ENCODE measurements around the gene AUTS2.

The AUTS2 gene

GRCh38 chr7:70492625-70493024, 894.4 kb downstream of the AUTS2 start:
- H3K4me3 ChIP-seq (ENCODE audit: low read depth, low read length): no peak overlapping the region
- TF ChIP-seq CTCF (IDR thresholded peaks at IDR 0.05; ENCODE audit: borderline replicate concordance, insufficient read depth, low read depth, low read length): no peak

- no peak overlapping the region for H3K4me3 ChIP-seq (ENCODE audit: low read depth, low read length)
- TF ChIP-seq CTCF (IDR thresholded peaks at IDR 0.05; ENCODE audit: borderline replicate concordance, insufficient read depth, low read depth, low read length): no peak
Observed at GRCh38 chr7:70494225-70495032, 896.2 kb downstream of the AUTS2 start.

- H3K4me3 ChIP-seq (ENCODE audit: low read depth, low read length): no peak overlapping the region
- no peak for TF ChIP-seq CTCF (IDR thresholded peaks at IDR 0.05; ENCODE audit: borderline replicate concordance, insufficient read depth, low read depth, low read length)
Observed at GRCh38 chr7:70495033-70495376, 896.7 kb downstream of the AUTS2 start.

GRCh38 chr7:70497793-70498192, 899.5 kb downstream of the AUTS2 start:
- TF ChIP-seq CTCF (IDR thresholded peaks at IDR 0.05; ENCODE audit: borderline replicate concordance, insufficient read depth, low read depth, low read length): no peak
- no peak overlapping the region for H3K4me3 ChIP-seq (ENCODE audit: low read depth, low read length)

DNA sequence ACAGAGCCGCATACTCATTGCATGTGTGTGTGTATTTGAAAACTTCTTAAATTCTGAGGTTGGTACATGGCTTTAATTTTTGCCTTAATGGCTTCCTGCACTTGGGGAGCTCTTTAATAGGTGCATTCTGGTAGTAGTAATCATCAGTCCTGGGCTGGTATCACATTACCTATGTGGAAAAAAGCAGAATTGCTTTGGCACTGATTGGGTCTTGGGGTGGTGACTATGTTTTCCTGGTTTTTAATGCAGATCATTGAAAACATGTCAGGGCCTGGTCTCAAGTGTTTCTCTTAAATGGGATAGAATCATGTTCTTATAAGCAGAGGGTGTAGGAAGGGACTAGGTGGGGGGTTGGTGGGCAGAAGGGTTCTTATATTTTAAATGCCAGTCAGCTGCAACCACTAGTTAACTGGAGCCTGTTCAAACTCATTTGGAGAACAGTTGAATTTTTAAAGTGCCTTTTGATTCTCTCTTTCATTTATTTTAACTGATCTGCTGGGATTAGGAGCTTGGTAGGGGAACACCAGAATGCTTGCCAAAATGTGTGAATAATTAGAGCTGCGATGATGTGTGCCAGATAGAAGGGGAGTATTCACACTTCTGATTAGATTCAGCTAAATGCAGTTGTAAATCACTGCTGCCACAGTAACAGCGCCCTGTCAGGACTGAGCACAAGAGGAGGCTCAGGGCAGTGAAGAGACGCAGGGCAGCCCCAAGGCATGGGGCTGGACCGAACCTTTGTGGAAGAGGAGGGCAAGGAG, 900.1 kb downstream of the AUTS2 start:
- TF ChIP-seq CTCF (IDR thresholded peaks at IDR 0.05; ENCODE audit: borderline replicate concordance, insufficient read depth, low read depth, low read length): no peak
- no peak overlapping the region for H3K4me3 ChIP-seq (ENCODE audit: low read depth, low read length)

DNA sequence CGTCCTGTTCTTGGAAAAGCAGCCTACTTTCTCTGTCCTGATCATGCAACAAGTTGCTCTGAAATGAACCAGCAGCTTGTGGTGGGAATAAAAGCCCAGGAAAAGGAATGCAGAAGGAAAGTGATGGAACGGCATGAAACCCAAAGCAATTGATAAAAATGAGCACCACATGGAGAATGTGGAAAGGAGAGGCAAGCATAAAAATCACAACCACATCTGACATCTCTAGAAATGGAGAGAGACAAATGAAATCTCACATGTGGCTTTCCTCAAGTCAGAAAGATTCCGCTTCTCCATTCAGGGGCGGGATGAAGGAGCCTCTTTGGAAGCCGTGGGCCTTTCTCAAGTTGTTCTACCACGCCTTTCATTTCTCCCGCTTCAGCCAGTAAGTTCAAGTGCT, 902.0 kb downstream of the AUTS2 start:
- TF ChIP-seq CTCF (IDR thresholded peaks at IDR 0.05; ENCODE audit: borderline replicate concordance, insufficient read depth, low read depth, low read length): no peak
- H3K4me3 ChIP-seq (ENCODE audit: low read depth, low read length): no peak overlapping the region

Data from GM12875 (cell line).